CD14-positive monocyte (primary cell): Measurements from ENCODE around the gene SIM2. TPM values are rescaled to one million over a fixed set of nuclear protein-coding genes. Genes with fewer than 3 reads are reported as not detected.

Experiments used
- DNase-seq, 3 donors: peaks; one replicate each; pipeline ENCODE4 v3.0.0-alpha.2; 2011 to 2022
- H2AFZ ChIP-seq: 2 replicates; pipeline ENCODE4 v1.6.0; 2012; ENCODE audit warnings: mild to moderate bottlenecking, low read depth, low read length, inconsistent platforms; ENCODE audit not compliant: insufficient read depth, poor library complexity, severe bottlenecking
- H3K27ac ChIP-seq, 2 donors: 1 replicate in 1 of 2; 2 replicates in 1 of 2; pipeline ENCODE4 v1.5.1; 2012 to 2013; ENCODE audit warnings: low read length in 2 of 2, control low read depth in 1 of 2, inconsistent platforms in 1 of 2, low read depth in 1 of 2, mild to moderate bottlenecking in 1 of 2
- H3K27me3 ChIP-seq, 2 donors: one replicate each; pipeline versions ENCODE4 v1.6.0 to v1.6.1; 2011 to 2013; ENCODE audit warnings: low read length in 2 of 2; ENCODE audit not compliant: control insufficient read depth in 2 of 2, insufficient read depth in 2 of 2
- H3K36me3 ChIP-seq, 2 donors: replicated peaks in 1 of 2; 1 replicate in 1 of 2; 2 replicates in 1 of 2; pipeline versions ENCODE4 v1.5.1 to v1.6.1; 2012 to 2013; ENCODE audit warnings: low read length in 2 of 2, control low read depth in 1 of 2, inconsistent platforms in 1 of 2, mild to moderate bottlenecking in 1 of 2; ENCODE audit not compliant: insufficient read depth in 2 of 2, control insufficient read depth in 1 of 2
- H3K4me1 ChIP-seq, 2 donors: 1 replicate in 1 of 2; 2 replicates in 1 of 2; pipeline versions ENCODE4 v1.5.1 to v1.6.1; 2012 to 2013; ENCODE audit warnings: low read length in 2 of 2, control low read depth in 1 of 2, inconsistent platforms in 1 of 2, mild to moderate bottlenecking in 1 of 2, moderate library complexity in 1 of 2; ENCODE audit not compliant: insufficient read depth in 2 of 2, control insufficient read depth in 1 of 2
- H3K4me2 ChIP-seq: replicated peaks from 2 replicates; pipeline ENCODE3; 2012; ENCODE audit warnings: low read length, moderate library complexity, mild to moderate bottlenecking; ENCODE audit not compliant: poor library complexity, severe bottlenecking; ENCODE audit errors: extremely low read depth
- H3K4me3 ChIP-seq, 3 experiments: fragments of 200-600 bp in 1 of 3; sonication (generic) in 1 of 3; replicated peaks in 1 of 3; 1 replicate in 2 of 3; 2 replicates in 1 of 3; pipeline ENCODE4 v1.5.1; 2011 to 2013; ENCODE audit warnings: low read length in 3 of 3, mild to moderate bottlenecking in 3 of 3, control low read depth in 2 of 3, low read depth in 2 of 3, inconsistent platforms in 1 of 3, moderate library complexity in 1 of 3
- H3K79me2 ChIP-seq: 2 replicates; pipeline ENCODE4 v1.6.0; 2012; ENCODE audit warnings: mild to moderate bottlenecking, control low read depth, inconsistent platforms, low read length, moderate library complexity; ENCODE audit not compliant: insufficient read depth
- H3K9ac ChIP-seq: 2 replicates; pipeline ENCODE4 v1.6.0; 2017; ENCODE audit warnings: low read length, mild to moderate bottlenecking; ENCODE audit not compliant: insufficient read depth, poor library complexity, severe bottlenecking
- H3K9me3 ChIP-seq, 2 donors: replicated peaks in 1 of 2; 1 replicate in 1 of 2; 2 replicates in 1 of 2; pipeline versions ENCODE4 v1.5.1 to v1.6.1; 2012 to 2013; ENCODE audit warnings: low read length in 2 of 2, control low read depth in 1 of 2; ENCODE audit not compliant: control insufficient read depth in 1 of 2, insufficient read depth in 1 of 2
- H4K20me1 ChIP-seq: 2 replicates; pipeline ENCODE4 v1.6.0; 2012; ENCODE audit warnings: mild to moderate bottlenecking, low read length, control low read depth, moderate library complexity; ENCODE audit not compliant: insufficient read depth
- H3K27ac Mint-ChIP-seq, 7 donors: one replicate each; pipeline ENCODE4 v1.8.0; 2020; ENCODE audit warnings: mild to moderate bottlenecking in 7 of 7, mixed read lengths in 7 of 7, moderate library complexity in 6 of 7, inconsistent platforms in 2 of 7
- H3K27me3 Mint-ChIP-seq, 3 donors: one replicate each; pipeline ENCODE4 v1.8.0; 2021 to 2022; ENCODE audit warnings: low read depth in 3 of 3, mild to moderate bottlenecking in 3 of 3, mixed read lengths in 3 of 3, moderate library complexity in 3 of 3, inconsistent platforms in 1 of 3
- H3K36me3 Mint-ChIP-seq, 2 donors: one replicate each; pipeline ENCODE4 v1.8.0; 2020; ENCODE audit warnings: mixed read lengths in 2 of 2, inconsistent platforms in 1 of 2, mild to moderate bottlenecking in 1 of 2
- H3K4me1 Mint-ChIP-seq: one replicate; pipeline ENCODE4 v1.8.0; 2020; ENCODE audit warnings: mild to moderate bottlenecking, mixed read lengths
- H3K4me3 Mint-ChIP-seq, 2 donors: one replicate each; pipeline ENCODE4 v1.8.0; 2020; ENCODE audit warnings: mild to moderate bottlenecking in 2 of 2, mixed read lengths in 2 of 2, moderate library complexity in 1 of 2
- H3K9me3 Mint-ChIP-seq, 7 donors: one replicate each; pipeline ENCODE4 v1.8.0; 2020 to 2022; ENCODE audit warnings: mixed read lengths in 7 of 7, mild to moderate bottlenecking in 6 of 7, moderate library complexity in 6 of 7, inconsistent platforms in 2 of 7
- CTCF ChIP-seq: fragments of 200-600 bp; IDR thresholded peaks from one replicate; pipeline ENCODE4 v1.8.0; 2022; ENCODE audit warnings: antibody characterized with exemption, mild to moderate bottlenecking
- WGBS: methylation state at CpG from one replicate; pipeline ENCODE4 v1.1.5; 2013; ENCODE audit warnings: missing lambda C conversion rate; ENCODE audit not compliant: insufficient coverage; 5-methylcytosine and 5-hydroxymethylcytosine counted together
- intact Hi-C, 2 donors: fragments of 100-400 bp; cut with micrococcal nuclease; formaldehyde crosslinking; loops; one replicate each; pipeline versions ENCODE4 v1.15.0 to v1.15.1; 2023
- polyA plus RNA-seq, 3 donors: library from polyadenylated mRNA; depleted of rRNA in 1 of 3; unstranded in 2 of 3; stranded (reverse) in 1 of 3; fragments of 300-500 nt in 2 of 3; fragments of >200 nt in 1 of 3; fragmentation: Illumina TruSeq in 2 of 3; gene quantifications; 1 replicate in 2 of 3; 2 replicates in 1 of 3; pipeline ENCODE4 v1.2.3, GENCODE V29; 2012 to 2021

Gene SIM2
- polyA plus RNA-seq, 3 donors = not detected

DNA sequence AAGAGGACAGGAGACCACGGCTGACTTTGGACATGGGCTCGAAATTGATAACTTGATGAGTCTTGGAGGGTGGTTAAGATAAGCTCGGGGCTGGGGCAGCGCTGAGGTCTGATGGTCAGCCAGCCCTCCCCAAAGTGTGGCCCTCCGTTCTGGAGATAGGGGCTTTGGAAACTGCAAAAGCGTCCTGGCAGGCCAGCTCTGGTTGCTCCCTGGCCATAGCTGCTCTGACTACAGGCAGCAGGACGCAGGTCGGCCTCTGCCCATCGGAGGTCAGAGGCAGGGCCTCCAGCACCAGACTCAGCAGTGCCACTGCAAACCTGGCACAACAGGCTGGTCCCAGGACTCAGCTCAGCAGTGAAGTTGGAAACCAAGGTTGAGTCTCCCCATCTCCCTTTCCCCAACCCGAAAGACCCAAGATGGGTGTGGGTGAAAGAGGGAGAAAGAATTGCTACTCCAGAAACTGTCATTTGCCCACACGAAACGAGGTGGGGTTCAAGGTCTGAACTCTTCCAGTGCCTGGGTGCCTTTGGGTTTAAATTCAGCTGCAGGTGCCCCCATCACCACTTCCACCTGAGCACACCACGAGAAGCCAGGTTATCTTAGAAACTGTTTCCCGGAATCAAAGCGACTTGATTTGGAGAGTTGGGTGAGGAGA, 4.8 kb downstream of the SIM2 start:
- H3K27ac ChIP-seq = no peak overlapping the region
- H3K36me3 ChIP-seq = no peaks in the 10 kb centered on the region
- Mint-ChIP-seq H3K4me3 (peak overlapping the region in 1 of 2 donors; percentile 74), H3K4me1 (peaks cover 12% of the 10 kb centered on the region), H3K9me3 (peaks cover 0 to 40% (median 9%) of the 10 kb centered on the region in 7 donors), H3K27ac (peak overlapping the region in 1 of 7 donors; percentile 75), H3K36me3 (peaks cover 0 to 4% of the 10 kb centered on the region in 2 donors), H3K27me3 (peaks cover 87 to 97% (median 87%) of the 10 kb centered on the region in 3 donors)
- no peak overlapping the region for H3K4me3 ChIP-seq
- peaks cover 0 to 48% of the 10 kb centered on the region in 2 donors for H3K9me3 ChIP-seq
- no peak overlapping the region for H2AFZ ChIP-seq
- DNase-seq = no peak
- H3K79me2 ChIP-seq = no peaks in the 10 kb centered on the region
- peaks cover 63 to 94% of the 10 kb centered on the region in 2 donors for H3K27me3 ChIP-seq
- H3K4me1 ChIP-seq = no peaks in the 10 kb centered on the region
- no peak overlapping the region for H3K4me2 ChIP-seq
- no peaks in the 10 kb centered on the region for H4K20me1 ChIP-seq
- intact Hi-C loops = no loop called here
- WGBS = 17% methylated on average over 9 of the region's 15 CpGs
- TF ChIP-seq CTCF = no peak
- H3K9ac ChIP-seq = no peak overlapping the region

DNA sequence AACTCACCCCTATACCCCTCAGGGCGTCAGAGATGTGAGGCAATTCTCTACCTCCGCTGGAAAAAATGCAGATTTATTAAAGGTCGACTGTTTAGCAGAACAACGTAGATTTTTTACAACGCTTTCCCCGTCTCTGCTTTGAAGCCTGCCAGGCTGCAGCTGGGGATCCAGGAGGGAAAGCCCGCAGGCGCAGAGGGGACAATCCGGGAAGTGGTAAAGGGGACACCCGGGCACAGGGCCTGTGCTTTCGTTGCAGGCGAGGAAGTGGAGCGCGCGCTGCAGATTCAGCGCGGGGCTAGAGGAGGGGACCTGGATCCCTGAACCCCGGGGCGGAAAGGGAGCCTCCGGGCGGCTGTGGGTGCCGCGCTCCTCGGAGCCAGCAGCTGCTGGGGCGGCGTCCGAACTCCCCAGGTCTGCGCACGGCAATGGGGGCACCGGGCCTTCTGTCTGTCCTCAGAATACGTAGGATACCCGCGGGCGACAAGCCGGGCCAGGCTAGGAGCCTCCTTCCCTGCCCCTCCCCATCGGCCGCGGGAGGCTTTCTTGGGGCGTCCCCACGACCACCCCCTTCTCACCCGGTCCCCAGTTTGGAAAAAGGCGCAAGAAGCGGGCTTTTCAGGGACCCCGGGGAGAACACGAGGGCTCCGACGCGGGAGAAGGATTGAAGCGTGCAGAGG, 5.5 kb downstream of the SIM2 start:
- whole genome bisulfite sequencing = 2% methylated on average over 47 of the region's 49 CpGs
- no peak for TF ChIP-seq CTCF
- DNase-seq = no peak
- Histone ChIP-seq H2AFZ (no peak overlapping the region), H3K27ac (no peak overlapping the region), H3K4me2 (no peak overlapping the region), H4K20me1 (no peaks in the 10 kb centered on the region), H3K9me3 (peaks cover 0 to 49% of the 10 kb centered on the region in 2 donors), H3K79me2 (no peaks in the 10 kb centered on the region), H3K4me3 (no peak overlapping the region), H3K36me3 (no peaks in the 10 kb centered on the region), H3K9ac (no peak overlapping the region), H3K4me1 (no peaks in the 10 kb centered on the region), H3K27me3 (peaks cover 66 to 97% of the 10 kb centered on the region in 2 donors)
- Mint-ChIP-seq H3K4me3 (peak overlapping the region in 1 of 2 donors; percentile 62), H3K27ac (peak overlapping the region in 1 of 7 donors; percentile 75), H3K36me3 (peaks cover 0 to 4% of the 10 kb centered on the region in 2 donors), H3K9me3 (peaks cover 0 to 41% (median 9%) of the 10 kb centered on the region in 7 donors), H3K4me1 (peaks cover 12% of the 10 kb centered on the region), H3K27me3 (peaks cover 93 to 100% (median 93%) of the 10 kb centered on the region in 3 donors)
- intact Hi-C loops = no loop called here
